IPS DF 6.9 (cell line): ENCODE measurements around the gene UMOD.

ENCODE experiments used
- DNase-seq: peaks from one replicate; pipeline ENCODE4 v3.0.0-alpha.2; 2013; ENCODE audit warnings: low read depth, low spot score
- H3K27ac ChIP-seq: one replicate; pipeline ENCODE4 v1.5.1; 2013; ENCODE audit warnings: low read length, control low read depth
- H3K27me3 ChIP-seq: 2 replicates; pipeline ENCODE4 v1.6.1; 2013; ENCODE audit warnings: mild to moderate bottlenecking, low read length; ENCODE audit not compliant: control insufficient read depth, insufficient read depth
- H3K36me3 ChIP-seq: 2 replicates; pipeline ENCODE4 v1.6.1; 2013; ENCODE audit warnings: low read length; ENCODE audit not compliant: control insufficient read depth, insufficient read depth
- H3K4me1 ChIP-seq: 2 replicates; pipeline ENCODE4 v1.6.1; 2013; ENCODE audit warnings: low read length; ENCODE audit not compliant: control insufficient read depth, insufficient read depth
- H3K4me3 ChIP-seq: 2 replicates; pipeline ENCODE4 v1.5.1; 2013; ENCODE audit warnings: mild to moderate bottlenecking, low read length
- H3K9me3 ChIP-seq: 2 replicates; pipeline ENCODE4 v1.6.1; 2013; ENCODE audit warnings: low read length, inconsistent platforms; ENCODE audit not compliant: control insufficient read depth, insufficient read depth
- WGBS: extraction: QIAGEN DNeasy Blood & Tissue Kit; methylation state at CpG from one replicate; pipeline ENCODE4 v1.1.7; 2013; ENCODE audit warnings: mixed read lengths, missing lambda C conversion rate; ENCODE audit not compliant: insufficient read length, insufficient coverage; 5-methylcytosine and 5-hydroxymethylcytosine counted together

Gene UMOD

GRCh38 chr16:20336955-20337354 is 15.6 kb downstream of the UMOD start:
- Histone ChIP-seq H3K9me3 (no peaks in the 10 kb centered on the region), H3K36me3 (no peaks in the 10 kb centered on the region), H3K27ac (no peak overlapping the region), H3K4me3 (no peak overlapping the region), H3K4me1 (no peaks in the 10 kb centered on the region), H3K27me3 (no peaks in the 10 kb centered on the region)
- no CpG with 5 or more reads among the region's 2 CpGs for WGBS
- DNase-seq, result no peak

DNA sequence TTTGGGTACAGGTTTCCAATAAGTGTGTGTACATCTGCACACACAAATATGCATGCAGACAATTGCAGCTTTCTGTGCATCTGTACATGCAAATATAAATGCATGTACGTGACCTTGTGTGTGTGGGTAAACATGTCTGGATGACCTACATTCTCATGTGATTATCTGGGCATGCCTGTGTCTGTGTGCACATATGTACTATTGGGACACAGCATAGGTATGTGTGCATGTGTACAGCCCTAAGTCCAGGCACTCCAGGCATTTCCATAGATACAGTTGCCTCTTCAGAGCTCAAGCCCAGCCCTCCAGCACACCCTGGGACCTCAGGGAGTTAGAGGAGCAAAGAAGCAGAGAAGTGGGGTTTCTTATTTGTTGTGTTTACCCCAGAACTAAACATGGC is 18.1 kb downstream of the UMOD start:
- H3K4me3 ChIP-seq, result no peak overlapping the region
- H3K27ac ChIP-seq, result no peak overlapping the region
- no CpG with 5 or more reads among the region's 1 CpG for WGBS

DNA sequence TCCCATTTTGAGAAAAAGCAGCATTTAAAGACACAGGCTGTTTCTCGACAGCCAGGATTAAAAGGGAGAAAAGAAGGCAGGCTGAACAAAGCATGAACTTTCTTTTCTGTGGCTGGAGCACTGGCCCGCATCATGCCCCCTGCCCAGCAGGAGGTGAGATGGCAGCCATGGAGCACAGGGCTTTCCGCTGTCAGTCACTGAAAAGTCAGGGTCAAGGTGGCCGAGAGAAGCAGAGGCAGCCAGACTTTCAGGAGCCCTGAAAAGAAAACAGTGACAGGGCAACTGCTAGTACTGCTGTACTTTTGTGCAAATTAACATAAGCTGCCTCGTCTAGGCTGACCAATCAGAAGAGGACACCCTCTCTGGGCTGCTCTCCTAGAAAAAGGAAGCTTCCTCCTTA is 19.4 kb downstream of the UMOD start:
- Histone ChIP-seq H3K4me1 (no peaks in the 10 kb centered on the region), H3K9me3 (no peaks in the 10 kb centered on the region), H3K27me3 (no peaks in the 10 kb centered on the region), H3K36me3 (no peaks in the 10 kb centered on the region), H3K27ac (no peak overlapping the region), H3K4me3 (no peak overlapping the region)
- no CpG with 5 or more reads among the region's 5 CpGs for WGBS
- no peak for DNase-seq

More for the DNA sequence above, 18.1 kb downstream of the UMOD start:
- DNase-seq, result no peak
- Histone ChIP-seq H3K36me3 (no peaks in the 10 kb centered on the region), H3K27me3 (no peaks in the 10 kb centered on the region), H3K4me1 (no peaks in the 10 kb centered on the region), H3K9me3 (no peaks in the 10 kb centered on the region)

- no peak overlapping the region for H3K4me3 ChIP-seq
- no peaks in the 10 kb centered on the region for H3K27me3 ChIP-seq
- WGBS, result no CpG with 5 or more reads among the region's 8 CpGs
- no peaks in the 10 kb centered on the region for H3K9me3 ChIP-seq
- H3K4me1 ChIP-seq, result no peaks in the 10 kb centered on the region
- H3K27ac ChIP-seq, result no peak overlapping the region
- no peaks in the 10 kb centered on the region for H3K36me3 ChIP-seq
- DNase-seq, result no peak
Observed at GRCh38 chr16:20332411-20332810, 20.1 kb downstream of the UMOD start.

GRCh38 chr16:20331635-20332034 is 20.9 kb downstream of the UMOD start:
- no peaks in the 10 kb centered on the region for H3K4me1 ChIP-seq
- no peak overlapping the region for H3K4me3 ChIP-seq
- no CpG with 5 or more reads among the region's 5 CpGs for WGBS
- no peaks in the 10 kb centered on the region for H3K36me3 ChIP-seq
- no peak overlapping the region for H3K27ac ChIP-seq
- no peak for DNase-seq
- no peaks in the 10 kb centered on the region for H3K27me3 ChIP-seq
- no peaks in the 10 kb centered on the region for H3K9me3 ChIP-seq

- DNase-seq, result no peak
- Histone ChIP-seq H3K27me3 (no peaks in the 10 kb centered on the region), H3K4me3 (no peak overlapping the region), H3K9me3 (no peaks in the 10 kb centered on the region), H3K4me1 (no peaks in the 10 kb centered on the region), H3K36me3 (no peaks in the 10 kb centered on the region), H3K27ac (no peak overlapping the region)
- 100% methylated on average over 1 of the region's 5 CpGs for WGBS
Observed at GRCh38 chr16:20329392-20330138, 22.9 kb downstream of the UMOD start.

DNA sequence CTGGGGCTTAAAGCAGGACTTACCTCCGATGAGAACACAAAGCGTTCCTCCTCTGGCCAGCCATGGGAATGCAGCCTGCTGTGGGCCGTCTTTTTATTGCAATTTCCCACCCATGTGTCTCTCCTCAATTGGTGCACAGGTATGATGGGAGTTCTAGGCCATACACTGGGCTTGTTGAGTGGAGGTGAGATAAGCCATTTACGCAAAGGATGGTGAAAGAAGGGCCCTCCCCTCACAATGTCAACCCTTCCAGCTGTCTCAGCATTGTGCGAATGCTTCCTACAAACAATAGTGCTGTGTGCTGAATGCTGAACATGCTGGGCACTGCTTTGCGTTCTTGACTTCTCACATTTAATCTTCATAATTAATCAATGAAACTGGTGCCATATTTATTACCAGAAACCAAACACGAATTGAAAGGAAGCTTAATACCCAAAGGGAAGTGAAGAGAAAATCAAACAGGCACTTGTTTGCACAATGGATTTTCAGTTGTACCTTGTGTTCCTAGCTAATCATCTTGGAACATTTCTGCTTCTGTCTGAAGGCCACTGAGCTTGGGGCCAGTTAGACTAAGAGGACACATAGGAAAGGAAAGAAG is 25.0 kb downstream of the UMOD start, which contains the start of gene GP2:
TSS of gene GP2 (minus strand) at position 70 of the 598 bp plus-strand sequence. CDS start 1,082 bp downstream, outside the sequence.
- Histone ChIP-seq H3K9me3 (no peaks in the 10 kb centered on the region), H3K36me3 (no peaks in the 10 kb centered on the region), H3K4me1 (0 out of 2 replicates have a peak, but pooled peaks cover 1% of the 10 kb centered on the region), H3K27ac (no peak within 1 kb of the TSS), H3K27me3 (no peaks in the 10 kb centered on the region), H3K4me3 (no peak within 1 kb of the TSS)
- DNase-seq, result no peak
- WGBS, result no CpG with 5 or more reads among the region's 7 CpGs

- Histone ChIP-seq H3K27ac (no peak overlapping the region), H3K36me3 (no peaks in the 10 kb centered on the region), H3K4me1 (0 out of 2 replicates have a peak, but pooled peaks cover 1% of the 10 kb centered on the region), H3K4me3 (no peak overlapping the region), H3K27me3 (no peaks in the 10 kb centered on the region), H3K9me3 (no peaks in the 10 kb centered on the region)
- no CpG with 5 or more reads among the region's 3 CpGs for WGBS
- DNase-seq, result no peak
Observed at GRCh38 chr16:20326321-20326720, 26.2 kb downstream of the UMOD start.

DNA sequence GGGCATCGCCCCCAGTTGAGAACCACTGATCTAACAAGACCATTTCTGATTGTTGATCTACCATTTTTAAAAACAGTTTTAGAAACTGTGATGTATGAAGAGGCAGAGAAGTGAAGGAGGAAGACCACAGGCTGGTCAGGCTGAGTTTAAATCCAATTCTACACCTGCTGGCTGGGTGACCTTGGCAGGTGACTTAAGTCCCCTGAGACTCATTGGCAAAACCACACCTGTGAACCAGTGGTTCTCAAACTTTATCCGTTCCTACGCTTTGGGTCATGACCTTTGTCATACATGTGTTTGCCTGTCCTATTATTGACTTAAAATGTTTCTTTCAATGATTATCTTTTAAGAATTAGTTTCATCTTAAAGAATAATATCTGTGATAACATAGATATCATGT is 27.5 kb downstream of the UMOD start:
- H3K27ac ChIP-seq, result no peak overlapping the region
- no CpG with 5 or more reads among the region's 3 CpGs for WGBS

DNA sequence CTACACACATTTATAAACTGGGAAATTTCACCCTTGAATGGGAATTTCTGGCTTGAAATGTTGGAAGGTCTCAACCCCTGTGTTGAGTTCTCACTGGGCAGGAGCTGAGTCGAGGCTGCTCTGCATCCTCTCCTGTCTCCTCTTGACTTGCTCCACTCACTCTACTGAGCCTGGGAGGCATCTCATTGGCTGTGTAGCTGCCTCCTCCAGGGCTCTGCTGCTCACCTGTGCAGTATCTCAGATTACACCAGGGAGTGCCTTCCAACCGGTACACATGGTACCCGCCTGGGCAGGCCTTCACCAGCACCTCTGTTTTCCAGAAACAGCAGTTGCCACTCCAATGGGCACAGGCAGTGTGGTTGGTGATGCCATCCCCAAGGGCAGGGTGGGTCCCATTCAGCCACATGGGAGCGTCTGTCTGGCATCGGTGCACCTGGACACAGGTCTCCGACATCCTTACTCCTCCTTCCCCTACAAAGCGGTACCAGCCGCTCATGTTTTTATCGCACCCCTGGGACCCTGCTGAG is 28.9 kb downstream of the UMOD start:
- no peak overlapping the region for H3K27ac ChIP-seq
- DNase-seq, result no peak
- no peaks in the 10 kb centered on the region for H3K36me3 ChIP-seq
- no peaks in the 10 kb centered on the region for H3K27me3 ChIP-seq
- 0 out of 2 replicates have a peak, but pooled peaks cover 1% of the 10 kb centered on the region for H3K4me1 ChIP-seq
- WGBS, result no CpG with 5 or more reads among the region's 9 CpGs
- no peak overlapping the region for H3K4me3 ChIP-seq
- H3K9me3 ChIP-seq, result no peaks in the 10 kb centered on the region

More for the DNA sequence above, 27.5 kb downstream of the UMOD start:
- Histone ChIP-seq H3K4me1 (0 out of 2 replicates have a peak, but pooled peaks cover 1% of the 10 kb centered on the region), H3K27me3 (no peaks in the 10 kb centered on the region), H3K36me3 (no peaks in the 10 kb centered on the region), H3K4me3 (no peak overlapping the region), H3K9me3 (no peaks in the 10 kb centered on the region)
- DNase-seq, result no peak
